ENCODE data around the gene SND1.

The SND1 gene

GRCh38 chr7:127979728-127980126 is 327.7 kb downstream of the SND1 start:
- no peak for DNase-seq

- no peak for DNase-seq
Measured at GRCh38 chr7:127980901-127981300, 328.9 kb downstream of the SND1 start.

GRCh38 chr7:127981965-127982364 is 330.0 kb downstream of the SND1 start:
- no peak for DNase-seq

- no peak for DNase-seq
Measured at GRCh38 chr7:127983804-127984332, 331.9 kb downstream of the SND1 start.

GRCh38 chr7:127986581-127987521 is 334.9 kb downstream of the SND1 start:
- no peak for DNase-seq

GRCh38 chr7:127988751-127989150 is 336.8 kb downstream of the SND1 start:
- no peak for DNase-seq

GRCh38 chr7:127993317-127993716 is 341.3 kb downstream of the SND1 start:
- no peak for DNase-seq

- DNase-seq, result no peak
Measured at GRCh38 chr7:127993987-127994386, 342.0 kb downstream of the SND1 start.

- DNase-seq, result no peak
Measured at GRCh38 chr7:127995156-127995880, 343.3 kb downstream of the SND1 start.

GRCh38 chr7:127995881-127996215 is 343.9 kb downstream of the SND1 start:
- no peak for DNase-seq

- no peak for DNase-seq
Measured at GRCh38 chr7:127996253-127997071, 344.5 kb downstream of the SND1 start.

- DNase-seq, result no peak
Measured at GRCh38 chr7:127997226-127997922, 345.4 kb downstream of the SND1 start.

- DNase-seq, result no peak
Measured at GRCh38 chr7:127998671-127999070, 346.7 kb downstream of the SND1 start.

GRCh38 chr7:128000048-128000447 is 348.1 kb downstream of the SND1 start:
- no peak for DNase-seq

- no peak for DNase-seq
Measured at GRCh38 chr7:128000854-128001265, 348.9 kb downstream of the SND1 start.

GRCh38 chr7:128003167-128003566 is 351.2 kb downstream of the SND1 start:
- no peak for DNase-seq

- DNase-seq, result no peak
Measured at GRCh38 chr7:128003787-128004186, 351.8 kb downstream of the SND1 start.

- DNase-seq, result no peak
Measured at GRCh38 chr7:128004623-128005022, 352.6 kb downstream of the SND1 start.

- no peak for DNase-seq
Measured at GRCh38 chr7:128005117-128005516, 353.1 kb downstream of the SND1 start.

GRCh38 chr7:128005759-128006159 is 353.8 kb downstream of the SND1 start:
- no peak for DNase-seq

GRCh38 chr7:128006550-128007302 is 354.7 kb downstream of the SND1 start:
- no peak for DNase-seq

GRCh38 chr7:128007303-128007680 is 355.3 kb downstream of the SND1 start:
- DNase-seq, result no peak
